OCI-LY7 (cell line): ENCODE results near the gene SLC25A11. TPM values are rescaled to one million over a fixed set of nuclear protein-coding genes. Genes with fewer than 3 reads are reported as not detected.

Source experiments
- BruUV-seq: library from RNA; stranded (reverse); fragments of 400-500 nt; replicated peaks from 2 replicates; lab custom pipeline; 2021; lab: Mats Ljungman, UMichigan
- CTCF ChIA-PET: fragments of 300-600 bp; sonication (Branson Sonifier 250); formaldehyde crosslinking; loops from one replicate; lab custom pipeline; 2022; ENCODE audit warnings: antibody characterized with exemption; ENCODE audit not compliant: unreplicated experiment; lab: Charles Lee
- POLR2A ChIA-PET: fragments of 300-600 bp; sonication (Branson Sonifier 250); formaldehyde crosslinking; loops from one replicate; lab custom pipeline; 2022; ENCODE audit warnings: antibody characterized with exemption; lab: Charles Lee
- DNase-seq: peaks from one replicate; pipeline ENCODE4 v3.0.0-alpha.2; 2015; ENCODE audit warnings: low spot score
- H2AFZ ChIP-seq: fragments of 200-600 bp; sonication (generic), shearing (Covaris generic); 2 replicates; pipeline ENCODE4 v1.6.1; 2014; ENCODE audit warnings: mild to moderate bottlenecking, antibody characterized with exemption, low read length, moderate library complexity
- H3K27ac ChIP-seq: fragments of 200-600 bp; sonication (generic); 2 replicates; pipeline ENCODE4 v1.5.1; 2014; ENCODE audit warnings: mixed run types, low read depth, mild to moderate bottlenecking, moderate library complexity, low read length, inconsistent platforms; ENCODE audit not compliant: poor library complexity, severe bottlenecking
- H3K36me3 ChIP-seq: fragments of 200-600 bp; sonication (generic); 2 replicates; pipeline ENCODE4 v1.6.1; 2014; ENCODE audit warnings: mild to moderate bottlenecking, antibody characterized with exemption, low read length, moderate library complexity, mixed read lengths; ENCODE audit not compliant: insufficient read depth
- H3K4me1 ChIP-seq: fragments of 200-600 bp; sonication (generic); 2 replicates; pipeline ENCODE4 v1.5.1; 2014; ENCODE audit warnings: mild to moderate bottlenecking, low read length; ENCODE audit not compliant: insufficient read depth, poor library complexity, severe bottlenecking
- H3K4me2 ChIP-seq: fragments of 200-600 bp; sonication (generic); 2 replicates; pipeline ENCODE4 v1.6.1; 2014; ENCODE audit warnings: mild to moderate bottlenecking, low read length
- H3K4me3 ChIP-seq: fragments of 200-600 bp; sonication (generic); 2 replicates; pipeline ENCODE4 v1.5.1; 2014; ENCODE audit warnings: mild to moderate bottlenecking, low read depth, low read length; ENCODE audit not compliant: poor library complexity, severe bottlenecking
- H3K79me2 ChIP-seq: fragments of 200-600 bp; sonication (generic); 2 replicates; pipeline ENCODE4 v1.6.1; 2016; ENCODE audit warnings: low read depth, mild to moderate bottlenecking, low read length, moderate library complexity, mixed read lengths; ENCODE audit not compliant: insufficient read depth
- H3K9me2 ChIP-seq: fragments of 200-600 bp; sonication (generic); 2 replicates; pipeline ENCODE4 v1.6.1; 2016; ENCODE audit warnings: mild to moderate bottlenecking, low read length, mixed read lengths; ENCODE audit not compliant: insufficient read depth
- H3K9me3 ChIP-seq: fragments of 200-600 bp; sonication (generic); 2 replicates; pipeline ENCODE4 v1.6.1; 2014; ENCODE audit warnings: mild to moderate bottlenecking, mixed run types, low read length, mixed read lengths
- H4K20me1 ChIP-seq: fragments of 200-600 bp; sonication (generic); 2 replicates; pipeline ENCODE4 v1.6.1; 2014; ENCODE audit warnings: mild to moderate bottlenecking, antibody characterized with exemption, low read length, moderate library complexity, mixed read lengths; ENCODE audit not compliant: insufficient read depth
- EZH2phosphoT487 ChIP-seq: fragments of 200-600 bp; sonication (generic); IDR thresholded peaks from 2 replicates; pipeline ENCODE4 v1.6.1; 2018; ENCODE audit warnings: low read depth, borderline replicate concordance, mild to moderate bottlenecking, mixed run types, antibody characterized with exemption, low read length, moderate library complexity, mixed read lengths
- intact Hi-C: fragments of 100-400 bp; cut with micrococcal nuclease; formaldehyde crosslinking; loops from one replicate; pipeline ENCODE4 v1.10.0; 2022; ENCODE audit not compliant: unreplicated experiment
- total RNA-seq, 2 experiments: library from RNA; depleted of rRNA in 1 of 2; stranded (reverse); fragments of >200 nt in 1 of 2; shearing (Covaris generic) in 1 of 2; gene quantifications; 2 replicates each; pipeline ENCODE4 v1.2.3, GENCODE V29; 2014 to 2022
- TF ChIP-seq, protein P1 (sequence below): fragments of 200-600 bp; sonication (generic); conservative IDR thresholded peaks from 2 replicates; pipeline ENCODE4 v1.5.1; 2014; ENCODE audit warnings: mild to moderate bottlenecking, antibody characterized with exemption, low read length, moderate library complexity, mixed read lengths

Gene SLC25A11
- total RNA-seq, 2 experiments from 2014 or later = 68.2 to 80.6 TPM

DNA sequence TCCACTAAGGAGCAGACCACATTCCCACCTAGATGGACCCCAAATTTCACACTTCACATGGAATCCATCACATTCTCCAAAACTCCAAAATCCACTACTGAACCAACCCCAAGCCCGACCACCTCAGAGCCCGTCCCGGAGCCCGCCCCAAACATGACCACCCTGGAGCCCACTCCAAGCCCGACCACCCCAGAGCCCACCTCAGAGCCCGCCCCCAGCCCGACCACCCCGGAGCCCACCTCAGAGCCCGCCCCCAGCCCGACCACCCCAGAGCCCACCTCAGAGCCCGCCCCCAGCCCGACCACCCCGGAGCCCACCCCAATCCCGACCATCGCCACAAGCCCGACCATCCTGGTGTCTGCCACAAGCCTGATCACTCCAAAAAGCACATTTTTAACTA is 6.2 kb downstream of the SLC25A11 start:
- intact Hi-C loops = no loop called here
- no peak overlapping the region for H3K4me2 ChIP-seq
- DNase-seq = no peak
- ChIA-PET CTCF (no interaction called here), POLR2A (no interaction called here)
- H3K27ac ChIP-seq = no peak overlapping the region
- H3K79me2 ChIP-seq = peaks cover 5% of the 10 kb centered on the region
- peaks cover 42% of the 10 kb centered on the region for H3K36me3 ChIP-seq
- no peak overlapping the region for H2AFZ ChIP-seq
- no peaks in the 10 kb centered on the region for H3K9me3 ChIP-seq
- no peaks in the 10 kb centered on the region for H3K9me2 ChIP-seq
- BruUV-seq = no TSS peak
- peaks cover 9% of the 10 kb centered on the region for H3K4me1 ChIP-seq
- no peak overlapping the region for H3K4me3 ChIP-seq
- no peak for TF ChIP-seq EZH2phosphoT487
- TF ChIP-seq, protein P1, sequence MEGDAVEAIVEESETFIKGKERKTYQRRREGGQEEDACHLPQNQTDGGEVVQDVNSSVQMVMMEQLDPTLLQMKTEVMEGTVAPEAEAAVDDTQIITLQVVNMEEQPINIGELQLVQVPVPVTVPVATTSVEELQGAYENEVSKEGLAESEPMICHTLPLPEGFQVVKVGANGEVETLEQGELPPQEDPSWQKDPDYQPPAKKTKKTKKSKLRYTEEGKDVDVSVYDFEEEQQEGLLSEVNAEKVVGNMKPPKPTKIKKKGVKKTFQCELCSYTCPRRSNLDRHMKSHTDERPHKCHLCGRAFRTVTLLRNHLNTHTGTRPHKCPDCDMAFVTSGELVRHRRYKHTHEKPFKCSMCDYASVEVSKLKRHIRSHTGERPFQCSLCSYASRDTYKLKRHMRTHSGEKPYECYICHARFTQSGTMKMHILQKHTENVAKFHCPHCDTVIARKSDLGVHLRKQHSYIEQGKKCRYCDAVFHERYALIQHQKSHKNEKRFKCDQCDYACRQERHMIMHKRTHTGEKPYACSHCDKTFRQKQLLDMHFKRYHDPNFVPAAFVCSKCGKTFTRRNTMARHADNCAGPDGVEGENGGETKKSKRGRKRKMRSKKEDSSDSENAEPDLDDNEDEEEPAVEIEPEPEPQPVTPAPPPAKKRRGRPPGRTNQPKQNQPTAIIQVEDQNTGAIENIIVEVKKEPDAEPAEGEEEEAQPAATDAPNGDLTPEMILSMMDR = no peak
- H4K20me1 ChIP-seq = no peaks in the 10 kb centered on the region

DNA sequence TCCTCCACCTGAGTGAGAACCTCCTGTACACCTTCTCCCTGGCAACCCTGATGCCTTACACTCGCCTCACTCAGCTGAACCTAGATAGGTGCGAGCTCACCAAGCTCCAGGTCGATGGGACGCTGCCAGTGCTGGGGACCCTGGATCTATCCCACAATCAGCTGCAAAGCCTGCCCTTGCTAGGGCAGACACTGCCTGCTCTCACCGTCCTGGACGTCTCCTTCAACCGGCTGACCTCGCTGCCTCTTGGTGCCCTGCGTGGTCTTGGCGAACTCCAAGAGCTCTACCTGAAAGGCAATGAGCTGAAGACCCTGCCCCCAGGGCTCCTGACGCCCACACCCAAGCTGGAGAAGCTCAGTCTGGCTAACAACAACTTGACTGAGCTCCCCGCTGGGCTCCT is 7.1 kb downstream of the SLC25A11 start:
- BruUV-seq = no TSS peak
- ChIA-PET CTCF (no interaction called here), POLR2A (no interaction called here)
- no peak for TF ChIP-seq EZH2phosphoT487
- TF ChIP-seq, protein P1 = no peak
- peaks cover 37% of the 10 kb centered on the region for H3K36me3 ChIP-seq
- H2AFZ ChIP-seq = no peak overlapping the region
- H3K9me2 ChIP-seq = no peaks in the 10 kb centered on the region
- no peak overlapping the region for H3K27ac ChIP-seq
- H3K4me3 ChIP-seq = no peak overlapping the region
- H4K20me1 ChIP-seq = no peaks in the 10 kb centered on the region
- no peak for DNase-seq
- H3K9me3 ChIP-seq = no peaks in the 10 kb centered on the region
- H3K4me1 ChIP-seq = peaks cover 3% of the 10 kb centered on the region
- no peaks in the 10 kb centered on the region for H3K79me2 ChIP-seq
- intact Hi-C loops = no loop called here
- no peak overlapping the region for H3K4me2 ChIP-seq

DNA sequence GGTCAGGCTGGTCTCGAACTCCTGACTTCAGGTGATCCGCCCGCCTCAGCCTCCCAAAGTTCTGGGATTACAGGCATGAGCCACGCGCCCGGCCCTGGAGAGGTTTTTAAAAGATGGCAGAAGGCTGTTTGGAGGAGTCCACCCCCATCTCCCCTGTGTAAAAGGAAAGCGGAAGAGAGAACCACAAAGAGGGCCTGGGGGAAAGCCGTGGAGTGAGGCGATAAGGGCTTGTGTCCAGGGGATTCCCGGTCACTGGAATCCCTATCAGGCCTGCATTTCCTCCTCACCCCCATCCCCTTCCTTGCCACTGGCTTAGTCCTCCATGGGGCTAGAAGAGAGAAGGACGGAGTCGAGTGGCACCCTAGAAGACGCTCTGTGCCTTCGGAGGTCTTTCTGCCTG is 7.9 kb downstream of the SLC25A11 start, which contains the start of gene GP1BA:
TSS of gene GP1BA (plus strand) at position 315 of the 400 bp plus-strand sequence. CDS start 328 bp downstream, outside the sequence.
- H3K4me3 ChIP-seq = no peak within 1 kb of the TSS
- CTCF ChIA-PET = no interaction called here
- H3K4me2 ChIP-seq = no peak within 1 kb of the TSS
- H3K36me3 ChIP-seq = peaks cover 29% of the 10 kb centered on the region
- POLR2A ChIA-PET = no interaction called here
- no peak for TF ChIP-seq EZH2phosphoT487
- TF ChIP-seq, protein P1 = no peak
- no peaks in the 10 kb centered on the region for H3K79me2 ChIP-seq
- H4K20me1 ChIP-seq = no peaks in the 10 kb centered on the region
- intact Hi-C loops = no loop called here
- H2AFZ ChIP-seq = no peak within 1 kb of the TSS
- no peak within 1 kb of the TSS for H3K27ac ChIP-seq
- DNase-seq = no peak
- peaks cover 3% of the 10 kb centered on the region for H3K4me1 ChIP-seq
- BruUV-seq = no TSS peak
- H3K9me2 ChIP-seq = no peaks in the 10 kb centered on the region
- H3K9me3 ChIP-seq = no peaks in the 10 kb centered on the region
